HEK293 (cell line): ENCODE measurements around the gene CDK11A.
"Not testable (repeated sequence)": the region's sequence is repeated elsewhere in the genome, so short reads cannot be mapped to it uniquely, and the experiment has no call there.

Experiments
- SETDB1 ChIP-seq: IDR thresholded peaks from one replicate; pipeline ENCODE4 v1.6.1; 2017; ENCODE audit warnings: mild to moderate bottlenecking, low read length, moderate library complexity, mixed read lengths; ENCODE audit not compliant: insufficient read length
- ZNF23 ChIP-seq: fragments of 450-650 bp; formaldehyde crosslinking; IDR thresholded peaks from 2 replicates; pipeline ENCODE4 v1.5.1; 2016; ENCODE audit warnings: missing biosample characterization, missing genetic modification characterization, borderline replicate concordance
- ZNF274 ChIP-seq, 2 experiments: fragments of 200-500 bp in 1 of 2; fragments of 450-650 bp in 1 of 2; sonication (Bioruptor generic) in 1 of 2; formaldehyde crosslinking in 1 of 2; IDR thresholded peaks; 2 replicates each; pipeline versions ENCODE4 v1.5.1 to v1.6.1; 2014 to 2016; ENCODE audit warnings: borderline replicate concordance in 1 of 2, inconsistent platforms in 1 of 2, low read length in 1 of 2, missing biosample characterization in 1 of 2, missing genetic modification characterization in 1 of 2
- TF ChIP-seq, protein P1 (sequence below): fragments of 450-650 bp; formaldehyde crosslinking; IDR thresholded peaks from 2 replicates; pipeline ENCODE4 v1.5.1; 2016; ENCODE audit warnings: missing biosample characterization, missing genetic modification characterization
- TF ChIP-seq, protein P2 (sequence below): fragments of 450-650 bp; formaldehyde crosslinking; IDR thresholded peaks from 2 replicates; pipeline ENCODE4 v1.5.1; 2016; ENCODE audit warnings: missing biosample characterization, missing genetic modification characterization

DNA sequence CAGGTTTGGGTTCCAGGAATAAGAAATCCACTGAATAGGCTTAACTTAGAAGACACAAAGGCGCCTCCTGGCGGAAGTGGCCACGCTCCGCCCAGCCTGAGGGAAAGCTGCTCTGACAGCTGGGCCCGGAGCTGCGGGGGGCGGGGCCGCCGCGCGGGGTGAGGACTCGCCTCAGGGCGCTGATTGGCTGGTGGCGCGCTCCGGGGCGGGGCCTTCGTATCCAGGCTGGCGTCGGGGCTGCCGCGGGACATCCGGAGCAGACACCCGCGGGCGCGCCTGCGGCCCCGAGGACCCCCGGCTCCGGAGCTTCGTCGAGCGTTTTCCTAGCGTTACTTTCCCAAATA, 22.4 kb upstream of the CDK11A start:
- TF ChIP-seq, protein P1, sequence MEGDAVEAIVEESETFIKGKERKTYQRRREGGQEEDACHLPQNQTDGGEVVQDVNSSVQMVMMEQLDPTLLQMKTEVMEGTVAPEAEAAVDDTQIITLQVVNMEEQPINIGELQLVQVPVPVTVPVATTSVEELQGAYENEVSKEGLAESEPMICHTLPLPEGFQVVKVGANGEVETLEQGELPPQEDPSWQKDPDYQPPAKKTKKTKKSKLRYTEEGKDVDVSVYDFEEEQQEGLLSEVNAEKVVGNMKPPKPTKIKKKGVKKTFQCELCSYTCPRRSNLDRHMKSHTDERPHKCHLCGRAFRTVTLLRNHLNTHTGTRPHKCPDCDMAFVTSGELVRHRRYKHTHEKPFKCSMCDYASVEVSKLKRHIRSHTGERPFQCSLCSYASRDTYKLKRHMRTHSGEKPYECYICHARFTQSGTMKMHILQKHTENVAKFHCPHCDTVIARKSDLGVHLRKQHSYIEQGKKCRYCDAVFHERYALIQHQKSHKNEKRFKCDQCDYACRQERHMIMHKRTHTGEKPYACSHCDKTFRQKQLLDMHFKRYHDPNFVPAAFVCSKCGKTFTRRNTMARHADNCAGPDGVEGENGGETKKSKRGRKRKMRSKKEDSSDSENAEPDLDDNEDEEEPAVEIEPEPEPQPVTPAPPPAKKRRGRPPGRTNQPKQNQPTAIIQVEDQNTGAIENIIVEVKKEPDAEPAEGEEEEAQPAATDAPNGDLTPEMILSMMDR (tag by site-specific recombination), result not testable (repeated sequence)
- not testable (repeated sequence) for TF ChIP-seq ZNF23 (tag by site-specific recombination); SETDB1; ZNF274 (IDR thresholded peaks at IDR 0.05; ENCODE audit: low read length); ZNF274 (tag by site-specific recombination; IDR thresholded peaks at IDR 0.05; ENCODE audit: borderline replicate concordance)
- TF ChIP-seq, protein P2, sequence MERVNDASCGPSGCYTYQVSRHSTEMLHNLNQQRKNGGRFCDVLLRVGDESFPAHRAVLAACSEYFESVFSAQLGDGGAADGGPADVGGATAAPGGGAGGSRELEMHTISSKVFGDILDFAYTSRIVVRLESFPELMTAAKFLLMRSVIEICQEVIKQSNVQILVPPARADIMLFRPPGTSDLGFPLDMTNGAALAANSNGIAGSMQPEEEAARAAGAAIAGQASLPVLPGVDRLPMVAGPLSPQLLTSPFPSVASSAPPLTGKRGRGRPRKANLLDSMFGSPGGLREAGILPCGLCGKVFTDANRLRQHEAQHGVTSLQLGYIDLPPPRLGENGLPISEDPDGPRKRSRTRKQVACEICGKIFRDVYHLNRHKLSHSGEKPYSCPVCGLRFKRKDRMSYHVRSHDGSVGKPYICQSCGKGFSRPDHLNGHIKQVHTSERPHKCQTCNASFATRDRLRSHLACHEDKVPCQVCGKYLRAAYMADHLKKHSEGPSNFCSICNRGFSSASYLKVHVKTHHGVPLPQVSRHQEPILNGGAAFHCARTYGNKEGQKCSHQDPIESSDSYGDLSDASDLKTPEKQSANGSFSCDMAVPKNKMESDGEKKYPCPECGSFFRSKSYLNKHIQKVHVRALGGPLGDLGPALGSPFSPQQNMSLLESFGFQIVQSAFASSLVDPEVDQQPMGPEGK (tag by site-specific recombination), result not testable (repeated sequence)
